GM19351 (cell line): ENCODE data around the gene GDF10.

Experiments used
- ATAC-seq: cut with Tn5 transposase; IDR thresholded peaks from one replicate; pipeline ENCODE4 v1.9.1; 2021; ENCODE audit warnings: mild to moderate bottlenecking, moderate library complexity; ENCODE audit not compliant: unreplicated experiment

Gene GDF10

DNA sequence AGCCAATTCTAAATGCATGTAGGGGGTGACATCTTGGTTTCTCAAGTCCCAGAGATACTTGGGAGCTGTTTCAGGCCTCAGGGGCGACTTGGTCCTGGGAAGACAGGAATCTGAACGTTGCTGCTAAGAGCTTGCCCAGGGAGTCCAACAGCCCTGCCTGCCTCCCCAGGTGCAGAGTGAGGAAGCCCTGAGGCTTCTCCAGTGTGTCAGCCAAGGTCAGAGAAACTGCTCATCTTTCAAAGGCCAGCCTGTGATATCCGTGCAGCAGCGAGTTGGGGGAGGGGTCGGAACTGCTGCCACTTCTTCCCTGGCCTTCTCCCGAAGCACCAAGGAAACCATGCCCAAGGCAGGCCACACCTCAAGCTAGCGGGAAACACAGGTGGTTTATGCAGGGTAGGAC lies 32.0 kb downstream of the GDF10 start:
- ATAC-seq: no peak

DNA sequence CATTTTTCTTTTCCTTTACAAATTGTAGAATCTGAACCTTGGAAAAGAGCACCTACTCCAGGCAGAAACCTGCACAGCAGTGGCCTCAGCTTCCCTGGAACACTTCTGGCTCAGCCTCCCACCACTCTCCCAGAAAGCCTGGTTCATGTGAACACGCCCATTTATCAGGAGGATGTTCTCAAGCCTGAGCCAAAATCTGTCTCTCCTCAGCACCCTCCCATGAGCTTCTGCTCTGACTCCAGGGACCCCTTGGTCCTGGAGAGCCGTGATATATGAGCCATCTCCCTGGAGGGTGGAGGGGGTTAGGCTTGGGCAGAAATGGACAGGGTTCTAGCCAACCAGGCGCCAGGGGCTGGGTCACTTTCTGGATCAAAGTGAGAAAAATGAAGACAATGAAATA lies 32.4 kb downstream of the GDF10 start:
- no peak for ATAC-seq

DNA sequence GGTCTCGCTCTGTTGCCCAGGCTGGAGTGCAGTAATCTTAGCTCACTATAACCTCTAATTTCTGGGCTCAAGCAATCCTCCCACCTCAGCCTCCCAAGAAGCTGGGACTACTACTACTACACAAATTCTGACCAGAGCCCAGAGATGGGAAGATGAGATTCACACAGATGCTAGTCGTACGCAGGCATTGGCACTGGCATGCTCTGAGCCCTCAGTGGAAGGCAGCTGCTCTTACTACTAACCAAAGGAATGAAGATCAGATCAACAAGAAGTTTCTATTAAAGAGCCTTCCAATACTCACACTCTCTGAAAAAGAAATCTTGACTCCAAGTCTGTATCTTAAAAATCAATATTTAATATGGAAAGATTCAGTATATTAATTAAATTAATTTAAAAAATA lies 32.9 kb downstream of the GDF10 start:
- ATAC-seq: no peak

DNA sequence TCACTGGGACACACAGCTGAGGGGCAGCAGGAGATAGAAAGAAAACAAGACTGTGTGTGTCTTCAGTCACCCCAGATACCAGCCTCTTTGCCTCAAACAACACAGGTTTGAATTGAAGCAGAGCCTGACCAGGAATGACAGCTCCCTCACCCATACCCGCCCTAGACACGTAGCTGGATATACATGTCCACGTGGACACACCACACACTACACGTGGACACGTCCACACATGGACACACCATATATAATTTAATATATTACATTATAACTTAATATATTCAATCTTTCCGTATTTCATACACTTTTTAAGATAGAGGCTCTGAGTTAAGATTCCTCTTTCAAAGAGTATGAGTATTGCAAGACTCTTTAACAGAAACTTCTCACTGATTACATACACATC lies 33.5 kb downstream of the GDF10 start:
- ATAC-seq: no peak

DNA sequence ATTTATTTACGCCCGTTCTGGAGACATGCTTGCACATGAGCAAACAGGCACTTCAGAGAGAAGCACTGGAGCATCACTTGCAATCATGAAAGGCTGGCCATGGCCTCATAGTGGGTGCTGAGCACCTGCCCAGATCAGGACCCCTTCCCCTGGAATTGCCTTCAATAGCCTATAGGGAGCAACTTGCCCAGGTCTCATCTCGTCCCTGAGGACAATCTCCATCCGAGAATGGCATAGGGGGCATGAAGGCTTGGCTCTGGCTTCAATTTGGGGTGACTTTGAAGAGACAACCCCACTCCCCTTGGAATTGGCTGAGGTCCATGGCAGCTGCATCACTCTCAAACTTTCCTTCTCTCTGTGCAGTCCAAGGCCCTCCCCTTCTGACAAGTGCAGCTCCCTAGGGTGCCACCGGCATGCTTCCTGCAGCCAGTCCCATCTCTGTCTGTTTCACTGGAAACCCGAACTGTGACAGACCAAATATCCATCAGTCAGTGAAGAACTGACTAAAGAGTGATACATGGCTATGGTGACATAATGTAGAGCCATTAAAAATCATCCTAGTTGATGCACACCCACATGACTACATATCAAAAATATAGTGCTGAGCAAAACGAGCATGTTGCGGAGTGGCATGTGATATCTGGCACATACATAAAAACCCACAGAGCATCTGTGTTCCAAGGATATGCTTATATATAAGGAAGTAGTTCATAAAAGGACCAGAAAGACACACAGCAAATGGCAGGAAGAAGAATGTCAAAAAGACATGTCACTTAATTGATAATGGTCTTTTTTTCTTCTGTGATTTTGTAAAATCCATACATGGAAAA lies 34.7 kb downstream of the GDF10 start:
- ATAC-seq: no peak

DNA sequence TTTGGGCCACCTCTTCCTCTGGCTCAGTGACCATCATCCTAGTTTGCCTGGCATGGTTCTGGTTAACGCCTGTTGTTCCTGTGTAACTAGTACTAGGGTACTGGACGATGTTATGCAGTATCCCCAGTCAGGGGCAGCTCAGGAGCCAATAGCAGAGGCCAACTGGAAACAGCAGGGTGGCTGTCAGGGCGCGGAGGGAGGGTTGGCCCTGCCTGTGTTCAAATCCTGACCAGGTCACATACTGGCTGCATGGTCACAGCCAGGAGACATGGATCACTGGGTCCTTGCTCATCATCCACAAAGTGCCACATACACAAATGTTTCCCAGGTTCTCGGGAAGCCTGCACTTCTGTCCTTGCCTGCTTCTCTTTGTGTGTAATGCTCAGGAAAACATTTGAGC lies 35.9 kb downstream of the GDF10 start:
- no peak for ATAC-seq

DNA sequence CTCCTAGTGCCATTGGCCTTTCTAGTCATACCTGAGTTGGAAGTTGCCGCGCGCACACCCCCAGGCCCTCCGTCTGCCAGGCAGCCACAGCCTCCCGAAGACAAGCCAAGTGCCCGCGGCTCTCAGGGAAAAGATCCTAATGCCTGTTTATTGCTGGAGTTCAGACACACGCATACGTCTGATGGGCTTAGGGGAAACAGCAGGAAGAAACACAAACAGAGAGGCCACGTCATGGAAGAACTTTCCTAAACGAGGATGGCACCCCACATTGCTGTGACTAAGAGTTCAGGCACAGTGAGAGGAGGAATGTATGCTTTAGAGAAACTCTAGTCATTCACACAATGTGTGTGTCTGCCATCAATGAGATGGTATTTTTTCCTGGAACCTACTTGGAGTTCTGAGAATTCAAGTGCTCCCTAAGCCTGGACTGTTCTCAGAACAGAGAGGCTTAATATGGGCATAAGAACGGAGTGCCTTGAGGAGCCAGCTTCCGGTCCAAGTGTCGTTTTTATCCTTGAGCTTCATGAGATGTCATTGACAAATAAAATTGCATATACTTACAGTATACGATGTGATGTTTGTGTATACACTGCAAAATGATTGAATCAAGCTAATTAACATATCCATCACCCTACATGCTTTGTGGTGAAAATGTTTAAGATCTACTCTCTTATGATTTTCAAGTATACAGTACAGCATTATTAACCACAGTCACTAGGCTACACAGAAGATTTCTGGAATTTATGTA lies 36.6 kb downstream of the GDF10 start:
- no peak for ATAC-seq

DNA sequence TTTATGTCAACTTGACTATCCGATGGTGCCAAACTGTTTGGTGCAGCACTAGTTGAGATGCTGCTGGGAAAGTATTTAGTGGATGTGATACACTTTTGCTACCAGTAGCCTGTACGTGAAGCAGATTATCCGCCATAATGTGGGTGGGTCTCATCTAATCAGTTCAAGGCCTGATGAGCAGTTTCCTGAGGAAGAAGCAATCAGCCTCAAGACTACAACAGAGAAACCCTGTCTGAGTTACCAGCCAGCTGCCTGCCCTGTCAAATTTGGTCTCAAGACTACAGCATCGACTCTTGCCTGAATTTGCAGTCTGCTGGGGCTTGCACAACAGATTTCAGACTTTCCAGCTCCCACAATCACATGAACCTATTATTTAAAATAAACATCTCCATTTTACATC lies 37.3 kb downstream of the GDF10 start:
- ATAC-seq: no peak

DNA sequence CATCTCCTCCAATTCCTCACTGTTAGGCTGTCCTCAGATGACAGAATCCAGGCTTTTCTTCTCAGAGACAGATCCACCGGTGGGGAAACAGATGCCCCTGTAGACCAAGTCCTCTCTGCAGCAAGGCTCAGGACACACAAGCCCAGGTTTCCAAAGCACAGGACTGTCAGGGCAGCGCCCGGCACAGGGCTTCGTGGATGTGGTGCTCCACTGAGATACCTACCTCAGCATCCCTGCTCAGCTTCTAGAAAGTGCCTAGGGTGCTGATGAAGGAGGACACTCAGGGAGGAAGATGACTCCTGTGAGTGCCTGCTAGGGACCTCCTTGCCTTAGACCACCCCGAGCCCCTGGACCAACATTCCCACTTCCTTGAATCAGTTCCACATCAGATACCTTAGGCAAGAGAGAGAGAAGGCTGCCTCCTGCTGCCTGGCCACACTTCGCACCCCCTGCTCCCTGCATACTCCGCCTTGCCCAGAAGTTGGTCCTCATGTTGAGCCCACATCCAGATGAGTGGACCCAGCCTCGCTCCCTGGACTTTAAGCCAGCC lies 39.3 kb downstream of the GDF10 start:
- ATAC-seq: no peak

DNA sequence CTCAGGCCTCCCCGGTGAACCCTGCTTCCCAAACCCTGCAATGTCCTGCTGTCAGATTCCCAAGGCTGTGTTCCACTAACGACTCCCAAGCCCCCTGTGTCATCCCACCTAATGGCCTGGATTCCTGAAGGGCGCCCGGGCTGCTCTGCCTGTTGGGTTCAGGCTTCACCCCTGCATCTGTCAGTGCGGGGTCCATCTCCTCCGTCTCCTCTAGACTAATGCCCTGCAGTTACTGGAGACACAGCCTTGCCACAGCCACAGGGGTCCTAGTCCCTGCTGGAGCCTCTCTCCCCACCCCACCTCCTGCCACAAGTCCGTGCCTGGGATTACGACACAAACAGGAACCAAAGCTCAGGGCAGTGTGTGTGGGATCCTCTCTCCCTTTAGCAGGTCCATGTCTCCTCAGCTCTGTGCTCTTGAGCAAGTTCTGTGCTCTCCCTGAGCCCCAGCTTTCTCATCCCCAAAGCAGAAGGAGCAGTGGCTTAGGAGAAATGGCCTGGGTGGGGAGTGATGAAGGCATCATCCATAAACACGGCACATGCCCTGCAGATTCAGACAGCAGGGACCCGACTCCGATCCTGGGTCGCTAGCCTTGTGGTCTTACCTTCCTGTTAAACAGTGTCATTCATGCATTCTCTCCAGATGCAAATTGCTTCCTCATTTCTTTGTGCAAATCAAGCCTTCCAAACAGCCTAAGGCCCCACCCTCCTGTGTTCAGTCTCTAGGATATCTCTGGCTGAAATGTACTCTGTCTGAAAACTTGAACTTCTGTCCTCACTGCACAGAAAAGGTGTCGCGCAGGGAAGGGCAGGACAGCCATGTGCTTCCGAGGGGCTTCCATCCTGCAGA lies 40.0 kb downstream of the GDF10 start:
- no peak for ATAC-seq

DNA sequence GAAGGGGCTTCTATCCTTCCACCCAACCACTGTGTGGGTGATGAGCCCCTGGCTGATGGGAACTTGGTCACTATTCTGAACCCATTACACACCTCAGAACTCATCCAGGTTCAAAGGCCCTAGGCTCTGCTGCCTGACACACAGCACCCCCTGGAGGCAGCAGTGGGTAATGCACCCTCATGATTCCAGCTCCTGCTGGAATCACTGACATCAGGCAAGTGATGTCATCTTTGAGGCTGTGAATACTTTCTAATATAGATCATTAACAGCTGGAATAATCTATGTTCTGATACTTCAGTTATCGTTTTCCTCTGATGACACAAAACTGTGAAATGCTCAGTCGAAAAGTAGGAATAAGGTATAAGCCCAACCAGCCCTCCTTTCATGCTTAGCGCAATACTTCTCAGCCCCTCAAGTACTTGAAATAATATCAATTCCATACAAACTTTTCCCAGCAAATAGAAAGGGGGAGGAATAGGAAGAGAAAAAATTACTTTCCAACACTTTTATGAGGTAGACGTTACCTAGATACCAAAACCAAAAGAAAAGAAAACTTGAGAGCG lies 40.7 kb downstream of the GDF10 start:
- no peak for ATAC-seq

DNA sequence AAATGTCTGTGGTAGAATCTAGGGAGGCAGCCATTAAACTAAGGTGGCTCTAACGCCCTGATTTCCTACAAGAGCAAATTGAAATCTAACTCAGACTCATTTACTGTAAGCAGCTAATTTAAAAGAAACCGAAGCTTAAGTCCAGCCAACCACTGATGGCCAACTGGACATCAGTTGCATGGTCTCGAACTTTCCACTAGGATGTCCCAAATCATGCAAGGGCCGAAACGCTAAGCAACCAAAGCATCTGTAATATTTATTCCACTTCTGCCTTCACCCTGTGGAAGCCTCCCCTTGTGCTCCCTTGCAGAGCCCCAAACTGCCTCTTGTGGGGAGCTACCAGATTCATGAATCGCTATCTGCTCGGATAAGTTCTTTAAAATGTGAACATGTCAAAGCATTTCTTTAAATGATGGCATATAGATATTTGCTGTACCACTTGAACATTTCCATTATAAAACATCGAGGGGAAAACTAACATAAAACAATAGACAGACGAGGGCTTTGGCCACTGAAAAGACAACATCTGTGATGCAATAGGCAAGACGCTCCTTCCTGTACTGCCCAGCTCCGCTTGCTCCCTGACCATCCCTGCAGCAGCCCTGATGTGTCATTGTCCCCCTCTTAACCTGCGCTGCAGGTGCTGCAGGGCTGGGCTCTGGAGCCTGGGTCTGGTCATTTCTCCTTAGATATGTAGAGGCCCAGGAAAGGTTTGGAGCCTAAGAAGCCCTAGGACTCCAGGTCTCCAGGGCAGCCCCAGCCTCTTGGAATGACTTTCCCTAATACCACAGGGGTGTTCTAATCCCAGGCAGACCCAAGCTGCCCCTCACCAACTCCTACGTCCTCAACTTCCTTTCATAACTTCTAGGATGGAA lies 45.2 kb downstream of the GDF10 start:
- ATAC-seq: no peak

DNA sequence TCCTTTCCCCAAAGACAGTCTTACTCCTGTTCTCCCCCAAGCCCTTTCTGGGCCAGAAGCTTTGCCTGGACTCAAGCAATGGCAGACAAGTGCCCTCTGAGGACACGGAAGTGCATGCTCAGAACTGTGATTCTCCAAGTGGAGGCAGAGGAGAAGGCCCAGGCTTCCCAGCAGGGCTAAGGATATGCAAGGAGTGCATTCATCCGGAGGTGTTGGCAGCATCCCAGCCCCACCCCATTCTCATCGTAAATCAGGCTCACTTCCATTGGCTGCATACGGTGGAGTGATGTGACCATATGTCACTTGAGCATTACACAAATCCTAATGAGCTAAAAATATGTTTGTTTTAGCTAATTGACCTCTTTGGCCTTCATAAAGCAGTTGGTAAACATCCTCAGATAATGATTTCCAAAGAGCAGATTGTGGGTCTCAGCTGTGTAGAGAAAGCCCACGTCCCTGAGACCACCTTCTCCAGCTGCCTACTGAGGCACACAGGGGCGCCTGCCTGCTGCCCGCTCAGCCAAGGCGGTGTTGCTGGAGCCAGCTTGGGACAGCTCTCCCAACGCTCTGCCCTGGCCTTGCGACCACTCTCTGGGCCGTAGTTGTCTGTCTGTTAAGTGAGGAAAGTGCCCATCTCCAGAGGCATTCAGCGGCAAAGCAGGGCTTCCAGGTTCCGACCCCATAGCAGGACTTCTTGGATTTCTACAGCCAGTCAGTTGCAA lies 46.7 kb downstream of the GDF10 start:
- no peak for ATAC-seq

DNA sequence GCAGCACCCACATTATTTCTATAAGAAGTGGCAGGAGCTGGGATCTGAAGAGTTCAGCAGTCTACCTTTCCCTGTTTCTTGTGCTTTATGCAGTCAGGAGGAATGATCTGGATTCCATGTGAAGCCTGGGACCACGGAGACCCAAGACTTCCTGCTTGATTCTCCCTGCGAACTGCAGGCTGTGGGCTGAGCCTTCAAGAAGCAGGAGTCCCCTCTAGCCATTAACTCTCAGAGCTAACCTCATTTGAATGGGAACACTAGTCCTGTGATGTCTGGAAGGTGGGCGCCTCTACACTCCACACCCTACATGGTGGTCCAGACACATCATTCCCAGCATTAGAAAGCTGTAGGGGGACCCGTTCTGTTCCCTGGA lies 47.3 kb downstream of the GDF10 start:
- ATAC-seq: no peak

DNA sequence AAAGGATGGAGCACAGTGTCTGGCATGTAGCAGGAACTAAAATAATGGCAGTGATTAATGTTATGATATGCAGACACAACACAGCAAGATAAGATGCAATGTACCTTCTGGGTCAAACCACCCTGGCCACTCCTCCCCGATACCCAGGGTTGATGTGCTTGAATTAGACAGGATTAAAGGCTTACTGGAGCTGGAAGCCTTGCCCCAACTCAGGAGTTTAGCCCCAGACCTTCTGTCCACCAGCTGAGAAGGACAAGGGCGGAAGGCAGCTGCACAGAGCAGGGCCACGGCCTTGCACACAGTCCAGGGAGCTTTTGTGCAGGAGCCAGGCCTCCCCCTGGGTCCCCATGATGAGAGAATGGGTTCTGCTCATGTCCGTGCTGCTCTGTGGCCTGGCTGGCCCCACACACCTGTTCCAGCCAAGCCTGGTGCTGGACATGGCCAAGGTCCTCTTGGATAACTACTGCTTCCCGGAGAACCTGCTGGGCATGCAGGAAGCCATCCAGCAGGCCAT lies 48.2 kb downstream of the GDF10 start, which contains the start of gene RBP3:
RBP3 (plus strand) TSS at position 226 of the 514 bp plus-strand sequence; CDS start at position 348, 122 bp downstream.
- no peak for ATAC-seq

DNA sequence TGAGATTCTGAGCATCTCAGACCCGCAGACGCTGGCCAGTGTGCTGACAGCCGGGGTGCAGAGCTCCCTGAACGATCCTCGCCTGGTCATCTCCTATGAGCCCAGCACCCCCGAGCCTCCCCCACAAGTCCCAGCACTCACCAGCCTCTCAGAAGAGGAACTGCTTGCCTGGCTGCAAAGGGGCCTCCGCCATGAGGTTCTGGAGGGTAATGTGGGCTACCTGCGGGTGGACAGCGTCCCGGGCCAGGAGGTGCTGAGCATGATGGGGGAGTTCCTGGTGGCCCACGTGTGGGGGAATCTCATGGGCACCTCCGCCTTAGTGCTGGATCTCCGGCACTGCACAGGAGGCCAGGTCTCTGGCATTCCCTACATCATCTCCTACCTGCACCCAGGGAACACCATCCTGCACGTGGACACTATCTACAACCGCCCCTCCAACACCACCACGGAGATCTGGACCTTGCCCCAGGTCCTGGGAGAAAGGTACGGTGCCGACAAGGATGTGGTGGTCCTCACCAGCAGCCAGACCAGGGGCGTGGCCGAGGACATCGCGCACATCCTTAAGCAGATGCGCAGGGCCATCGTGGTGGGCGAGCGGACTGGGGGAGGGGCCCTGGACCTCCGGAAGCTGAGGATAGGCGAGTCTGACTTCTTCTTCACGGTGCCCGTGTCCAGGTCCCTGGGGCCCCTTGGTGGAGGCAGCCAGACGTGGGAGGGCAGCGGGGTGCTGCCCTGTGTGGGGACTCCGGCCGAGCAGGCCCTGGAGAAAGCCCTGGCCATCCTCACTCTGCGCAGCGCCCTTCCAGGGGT lies 48.9 kb downstream of the GDF10 start:
- no peak for ATAC-seq

DNA sequence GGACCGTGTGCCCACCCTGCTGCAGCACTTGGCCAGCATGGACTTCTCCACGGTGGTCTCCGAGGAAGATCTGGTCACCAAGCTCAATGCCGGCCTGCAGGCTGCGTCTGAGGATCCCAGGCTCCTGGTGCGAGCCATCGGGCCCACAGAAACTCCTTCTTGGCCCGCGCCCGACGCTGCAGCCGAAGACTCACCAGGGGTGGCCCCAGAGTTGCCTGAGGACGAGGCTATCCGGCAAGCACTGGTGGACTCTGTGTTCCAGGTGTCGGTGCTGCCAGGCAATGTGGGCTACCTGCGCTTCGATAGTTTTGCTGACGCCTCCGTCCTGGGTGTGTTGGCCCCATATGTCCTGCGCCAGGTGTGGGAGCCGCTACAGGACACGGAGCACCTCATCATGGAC lies 49.5 kb downstream of the GDF10 start:
- no peak for ATAC-seq

DNA sequence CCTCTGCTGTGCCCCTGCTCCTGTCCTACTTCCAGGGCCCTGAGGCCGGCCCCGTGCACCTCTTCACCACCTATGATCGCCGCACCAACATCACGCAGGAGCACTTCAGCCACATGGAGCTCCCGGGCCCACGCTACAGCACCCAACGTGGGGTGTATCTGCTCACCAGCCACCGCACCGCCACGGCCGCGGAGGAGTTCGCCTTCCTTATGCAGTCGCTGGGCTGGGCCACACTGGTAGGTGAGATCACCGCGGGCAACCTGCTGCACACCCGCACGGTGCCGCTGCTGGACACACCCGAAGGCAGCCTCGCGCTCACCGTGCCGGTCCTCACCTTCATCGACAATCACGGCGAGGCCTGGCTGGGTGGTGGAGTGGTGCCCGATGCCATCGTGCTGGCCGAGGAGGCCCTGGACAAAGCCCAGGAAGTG lies 50.0 kb downstream of the GDF10 start:
- ATAC-seq: no peak
